Measurements from ENCODE around the gene USP11. TPM values are rescaled to one million over a fixed set of nuclear protein-coding genes. Genes with fewer than 3 reads are reported as not detected.

The USP11 gene
- total and polyA plus RNA-seq, 2 of the 8 experiments (the other 6 are each of a cell fraction or from before 2014, with no cell fraction given) = 40.9 to 84.0 TPM

GRCh38 chrX:47230136-47230868 lies 2.5 kb upstream of the USP11 start:
- peaks cover 0 to 17% of the 10 kb centered on the region in 2 experiments; a peak in 3 of 4 replicates for H3K79me2 ChIP-seq (ENCODE audit: control insufficient read depth in 1 of 2, insufficient read depth in 2 of 2, low read length in 2 of 2)
- H3K14ac ChIP-seq (ENCODE audit: insufficient read length) = no peak overlapping the region
- H3K9me3 ChIP-seq (ENCODE audit: insufficient read depth in 2 of 2, low read depth in 1 of 2, low read length in 1 of 2) = no peaks in the 10 kb centered on the region
- H3K4ac ChIP-seq (replicated peaks; ENCODE audit: insufficient read length, low read depth, low read length) = no peak overlapping the region
- H3K56ac ChIP-seq (replicated peaks; ENCODE audit: insufficient read length, low read depth, low read length) = no peak overlapping the region
- no peaks in the 10 kb centered on the region for H4K20me1 ChIP-seq (replicated peaks in 1 of 2; ENCODE audit: control insufficient read depth in 1 of 2, insufficient read depth in 2 of 2, low read length in 2 of 2)
- no peak overlapping the region for H3K9ac ChIP-seq (replicated peaks in 1 of 4; ENCODE audit: extremely low read depth in 1 of 4, low read depth in 3 of 4, low read length in 3 of 4)
- no peak overlapping the region for H4K5ac ChIP-seq (ENCODE audit: insufficient read length, low read depth, low read length)
- H2BK20ac ChIP-seq (ENCODE audit: low read length) = no peak overlapping the region
- TF ChIP-seq SUZ12 (IDR thresholded peaks at IDR 0.05; ENCODE audit: low read length) (no peak), POLR2A (IDR thresholded peaks at IDR 0.05; ENCODE audit: control extremely low read depth in 1 of 2, low read depth in 2 of 2, low read length in 2 of 2) (0 out of 3 replicates have a peak, but pooled peaks of 1 of the 2 experiments have one; percentile 29), GABPA (IDR thresholded peaks at IDR 0.05; ENCODE audit: borderline replicate concordance, insufficient read depth, low read length) (no peak), NANOG (IDR thresholded peaks at IDR 0.05; ENCODE audit: insufficient read depth, low read depth, low read length, poor library complexity, severe bottlenecking) (no peak), YY1 (IDR thresholded peaks at IDR 0.05; ENCODE audit: low read depth, low read length) (no peak), PHF8 (conservative IDR thresholded peaks at IDR 0.05; ENCODE audit: low read depth, low read length) (no peak), HDAC6 (IDR thresholded peaks at IDR 0.05; ENCODE audit: low read depth, low read length) (no peak), MAX (IDR thresholded peaks at IDR 0.05) (no peak), SAP30 (IDR thresholded peaks at IDR 0.05; ENCODE audit: insufficient read depth, insufficient replicate concordance, low read length) (no peak)
- no peak overlapping the region for H3K18ac ChIP-seq (ENCODE audit: extremely low read depth, low read length)
- no peak overlapping the region for H2BK12ac ChIP-seq (ENCODE audit: low read depth, low read length)
- DNase-seq (ENCODE audit: low read depth in 1 of 2, low spot score in 2 of 2) (no peak), FAIRE-seq (no peak)
- H2AK5ac ChIP-seq (ENCODE audit: low read depth, low read length) = no peak overlapping the region
- H4K91ac ChIP-seq (replicated peaks; ENCODE audit: insufficient read length, low read length) = no peak overlapping the region
- H2BK15ac ChIP-seq (ENCODE audit: low read length) = no peak overlapping the region
- H3K27ac ChIP-seq (ENCODE audit: low read depth, low read length) = no peak overlapping the region
- no peak overlapping the region for H2BK5ac ChIP-seq (ENCODE audit: low read depth, low read length)
- no peak overlapping the region for H2AFZ ChIP-seq (ENCODE audit: low read length)
- no peak overlapping the region for H2BK120ac ChIP-seq (replicated peaks; ENCODE audit: low read depth, low read length)
- ChIA-PET POLR2A (ENCODE audit: partially characterized antibody) (interaction anchor here (0.8 to 3.0 kb wide), 7 partner anchors 9 to 91 kb away, joined by 3 to 16 read pairs (median 3); partner anchors contain the start of gene CDK16), CTCF (ENCODE audit: partially characterized antibody) (interaction anchor here (1.1 kb wide), 1 partner anchor 154 kb away, joined by 3 read pairs; no protein-coding TSS in a partner anchor)
- peaks cover 0 to 9% (median 5%) of the 10 kb centered on the region in 4 experiments; a peak in 4 of 7 replicates for H3K4me1 ChIP-seq (replicated peaks in 1 of 4; ENCODE audit: control insufficient read depth in 3 of 4, insufficient read depth in 4 of 4, low read length in 3 of 4)
- H3K36me3 ChIP-seq (ENCODE audit: control insufficient read depth in 2 of 4, insufficient read depth in 4 of 4, low read length in 3 of 4) = peaks cover under 1 to 34% (median 23%) of the 10 kb centered on the region in 4 experiments; a peak in 7 of 8 replicates
- H3K23ac ChIP-seq (ENCODE audit: insufficient read length) = no peak overlapping the region
- H3K4me2 ChIP-seq (ENCODE audit: insufficient read depth in 1 of 2, low read depth in 2 of 2, low read length in 2 of 2) = no peak overlapping the region
- H3K23me2 ChIP-seq (ENCODE audit: low read depth, low read length) = no peaks in the 10 kb centered on the region
- no peaks in the 10 kb centered on the region for H3K27me3 ChIP-seq (replicated peaks in 1 of 4; ENCODE audit: control insufficient read depth in 3 of 4, extremely low read depth in 1 of 4, insufficient read depth in 3 of 4, low read length in 3 of 4)
- no peak overlapping the region for H4K8ac ChIP-seq (ENCODE audit: extremely low read depth, insufficient read depth, low read length)
- H3K79me1 ChIP-seq (ENCODE audit: low read depth, low read length) = no peaks in the 10 kb centered on the region
- no peak overlapping the region for H3K4me3 ChIP-seq (ENCODE audit: extremely low read depth in 1 of 4, insufficient read depth in 2 of 4, low read depth in 3 of 4, low read length in 4 of 4)
- 98% methylated on average over 5 of the region's 5 CpGs; no CpG with 5 or more reads in 1 of the 2 experiments for WGBS, 2 experiments (ENCODE audit: extremely low coverage in 1 of 2, insufficient coverage in 1 of 2, insufficient read length in 1 of 2, insufficient replicate concordance in 2 of 2, low coverage in 1 of 2, low lambda C conversion rate in 2 of 2, missing lambda C conversion rate in 1 of 2)

Data from H1 (cell line).